H1 (cell line): Measurements from ENCODE around the gene CACNB4. TPM values are rescaled to one million over a fixed set of nuclear protein-coding genes. Genes with fewer than 3 reads are reported as not detected.

Source experiments
- CTCF ChIA-PET: fragments of 300-600 bp; sonication (Branson Sonifier 250); formaldehyde crosslinking; loops from one replicate; lab custom pipeline; 2021; ENCODE audit not compliant: partially characterized antibody; lab: Charles Lee
- POLR2A ChIA-PET: fragments of 300-600 bp; sonication (Branson Sonifier 250); formaldehyde crosslinking; loops from one replicate; lab custom pipeline; 2021; ENCODE audit warnings: inconsistent platforms; ENCODE audit not compliant: partially characterized antibody; lab: Charles Lee
- DNase-seq, 2 experiments: peaks; one replicate each; pipeline versions ENCODE4 v3.0.0 to v3.0.0-alpha.2; 2010 to 2022; ENCODE audit warnings: low spot score in 2 of 2, low read depth in 1 of 2, mixed read lengths in 1 of 2
- FAIRE-seq: peaks from 2 replicates; lab custom pipeline; 2011; peaks lifted over from hg19 to GRCh38; lab: Jason Lieb, UNC
- H2AFZ ChIP-seq: 2 replicates; pipeline ENCODE4 v1.8.1; 2012; ENCODE audit warnings: low read length, inconsistent platforms
- H2AK5ac ChIP-seq: 2 replicates; pipeline ENCODE4 v1.6.1; 2013; ENCODE audit warnings: low read depth, low read length
- H2BK120ac ChIP-seq: replicated peaks from 2 replicates; pipeline ENCODE3; 2013; ENCODE audit warnings: low read depth, low read length, inconsistent platforms
- H2BK12ac ChIP-seq: 2 replicates; pipeline ENCODE4 v1.6.1; 2013; ENCODE audit warnings: low read depth, low read length
- H2BK15ac ChIP-seq: 2 replicates; pipeline ENCODE4 v1.6.1; 2013; ENCODE audit warnings: low read length
- H2BK20ac ChIP-seq: 2 replicates; pipeline ENCODE4 v1.6.1; 2013; ENCODE audit warnings: low read length
- H2BK5ac ChIP-seq: 2 replicates; pipeline ENCODE4 v1.6.1; 2013; ENCODE audit warnings: low read depth, low read length
- H3K14ac ChIP-seq: 2 replicates; pipeline ENCODE4 v1.6.1; 2013; ENCODE audit warnings: inconsistent platforms; ENCODE audit not compliant: insufficient read length
- H3K18ac ChIP-seq: 2 replicates; pipeline ENCODE4 v1.6.1; 2013; ENCODE audit warnings: low read length; ENCODE audit errors: extremely low read depth
- H3K23ac ChIP-seq: 2 replicates; pipeline ENCODE4 v1.6.1; 2013; ENCODE audit warnings: inconsistent platforms; ENCODE audit not compliant: insufficient read length
- H3K23me2 ChIP-seq: 2 replicates; pipeline ENCODE4 v1.6.1; 2013; ENCODE audit warnings: low read depth, low read length
- H3K27ac ChIP-seq: 2 replicates; pipeline ENCODE4 v1.6.1; 2011; ENCODE audit warnings: low read depth, low read length, inconsistent platforms
- H3K27me3 ChIP-seq, 4 experiments: replicated peaks in 1 of 4; 1 replicate in 1 of 4; 2 replicates in 3 of 4; pipeline versions ENCODE4 v1.6.1 to v1.8.1; 2011 to 2013; ENCODE audit warnings: low read length in 3 of 4, mild to moderate bottlenecking in 3 of 4, inconsistent platforms in 2 of 4, mixed read lengths in 2 of 4, moderate library complexity in 1 of 4; ENCODE audit not compliant: control insufficient read depth in 3 of 4, insufficient read depth in 3 of 4; ENCODE audit errors: extremely low read depth in 1 of 4
- H3K36me3 ChIP-seq, 4 experiments: 2 replicates each; pipeline versions ENCODE4 v1.6.1 to v1.8.1; 2011 to 2013; ENCODE audit warnings: mild to moderate bottlenecking in 4 of 4, low read length in 3 of 4, moderate library complexity in 2 of 4, control low read depth in 1 of 4, inconsistent platforms in 1 of 4; ENCODE audit not compliant: insufficient read depth in 4 of 4, control insufficient read depth in 2 of 4
- H3K4ac ChIP-seq: replicated peaks from 2 replicates; pipeline ENCODE3; 2013; ENCODE audit warnings: low read length, low read depth, mixed read lengths, inconsistent platforms; ENCODE audit not compliant: insufficient read length
- H3K4me1 ChIP-seq, 4 experiments: replicated peaks in 1 of 4; 1 replicate in 1 of 4; 2 replicates in 3 of 4; pipeline versions ENCODE4 v1.6.1 to v1.8.1; 2011 to 2013; ENCODE audit warnings: low read length in 3 of 4, inconsistent platforms in 2 of 4, mixed read lengths in 1 of 4; ENCODE audit not compliant: insufficient read depth in 4 of 4, control insufficient read depth in 3 of 4
- H3K4me2 ChIP-seq, 2 experiments: 2 replicates each; pipeline versions ENCODE4 v1.6.1 to v1.8.1; 2011 to 2013; ENCODE audit warnings: low read depth in 2 of 2, low read length in 2 of 2, control low read depth in 1 of 2, inconsistent platforms in 1 of 2, mild to moderate bottlenecking in 1 of 2; ENCODE audit not compliant: insufficient read depth in 1 of 2
- H3K4me3 ChIP-seq, 4 experiments: fragments of 200-600, 300-600 bp in 1 of 4; sonication (generic), shearing (Covaris generic), sonication (Bioruptor Twin) in 1 of 4; 2 replicates each; pipeline versions ENCODE4 v1.5.1 to v1.8.1; 2011 to 2016; ENCODE audit warnings: low read length in 4 of 4, low read depth in 3 of 4, control low read depth in 2 of 4, inconsistent platforms in 2 of 4, mild to moderate bottlenecking in 2 of 4, mixed read lengths in 1 of 4, moderate library complexity in 1 of 4; ENCODE audit not compliant: insufficient read depth in 2 of 4; ENCODE audit errors: extremely low read depth in 1 of 4
- H3K56ac ChIP-seq: replicated peaks from 2 replicates; pipeline ENCODE3; 2013; ENCODE audit warnings: low read depth, mild to moderate bottlenecking, mixed read lengths, low read length, inconsistent platforms; ENCODE audit not compliant: insufficient read length
- H3K79me1 ChIP-seq: 2 replicates; pipeline ENCODE4 v1.6.1; 2013; ENCODE audit warnings: low read depth, low read length, control low read depth
- H3K79me2 ChIP-seq, 2 experiments: 2 replicates each; pipeline versions ENCODE4 v1.6.1 to v1.8.1; 2012 to 2013; ENCODE audit warnings: low read length in 2 of 2, mild to moderate bottlenecking in 2 of 2, inconsistent platforms in 1 of 2; ENCODE audit not compliant: insufficient read depth in 2 of 2, control insufficient read depth in 1 of 2
- H3K9ac ChIP-seq, 4 experiments: replicated peaks in 1 of 4; 1 replicate in 1 of 4; 2 replicates in 3 of 4; pipeline versions ENCODE4 v1.6.1 to v1.8.1; 2011 to 2013; ENCODE audit warnings: low read depth in 3 of 4, low read length in 3 of 4, control low read depth in 2 of 4, mild to moderate bottlenecking in 2 of 4, moderate library complexity in 2 of 4, inconsistent platforms in 1 of 4; ENCODE audit errors: extremely low read depth in 1 of 4
- H3K9me3 ChIP-seq, 2 experiments: 2 replicates each; pipeline versions ENCODE4 v1.6.1 to v1.8.1; 2012 to 2013; ENCODE audit warnings: mild to moderate bottlenecking in 2 of 2, moderate library complexity in 2 of 2, control low read depth in 1 of 2, inconsistent platforms in 1 of 2, low read depth in 1 of 2, low read length in 1 of 2, mixed read lengths in 1 of 2; ENCODE audit not compliant: insufficient read depth in 2 of 2
- H4K20me1 ChIP-seq, 2 experiments: replicated peaks in 1 of 2; 2 replicates each; pipeline versions ENCODE3 to v1.8.1; 2011 to 2013; ENCODE audit warnings: inconsistent platforms in 2 of 2, low read length in 2 of 2, mild to moderate bottlenecking in 1 of 2; ENCODE audit not compliant: insufficient read depth in 2 of 2, control insufficient read depth in 1 of 2
- H4K5ac ChIP-seq: 2 replicates; pipeline ENCODE4 v1.6.1; 2013; ENCODE audit warnings: low read length, low read depth, mixed read lengths, inconsistent platforms; ENCODE audit not compliant: insufficient read length
- H4K8ac ChIP-seq: 2 replicates; pipeline ENCODE4 v1.8.0; 2013; ENCODE audit warnings: mild to moderate bottlenecking, moderate library complexity, low read length, inconsistent platforms; ENCODE audit not compliant: insufficient read depth; ENCODE audit errors: extremely low read depth
- H4K91ac ChIP-seq: replicated peaks from 2 replicates; pipeline ENCODE3; 2013; ENCODE audit warnings: low read length, mixed read lengths, inconsistent platforms; ENCODE audit not compliant: insufficient read length
- ASH2L ChIP-seq: fragments of 200-600, 300-600 bp; sonication (generic); IDR thresholded peaks from one replicate; pipeline ENCODE4 v1.7.1; 2017; ENCODE audit warnings: low read length
- EP300 ChIP-seq, 2 experiments: IDR thresholded peaks; 1 replicate in 1 of 2; 2 replicates in 1 of 2; pipeline ENCODE4 v1.6.1; 2011 to 2012; ENCODE audit warnings: low read depth in 2 of 2, low read length in 2 of 2, mild to moderate bottlenecking in 2 of 2, borderline replicate concordance in 1 of 2, inconsistent platforms in 1 of 2, moderate library complexity in 1 of 2
- NANOG ChIP-seq: IDR thresholded peaks from 2 replicates; pipeline ENCODE4 v1.6.1; 2011; ENCODE audit warnings: low read length, low read depth, mild to moderate bottlenecking, inconsistent platforms; ENCODE audit not compliant: insufficient read depth, poor library complexity, severe bottlenecking
- NRF1 ChIP-seq: IDR thresholded peaks from 2 replicates; pipeline ENCODE4 v1.6.1; 2011; ENCODE audit warnings: mild to moderate bottlenecking, low read depth, low read length, improper control_type of control experiment
- RBBP5 ChIP-seq: IDR thresholded peaks from 2 replicates; pipeline ENCODE4 v1.7.1; 2012; ENCODE audit warnings: low read depth, mild to moderate bottlenecking, inconsistent platforms, low read length, moderate library complexity, borderline replicate concordance
- RXRA ChIP-seq: IDR thresholded peaks from 2 replicates; pipeline ENCODE4 v1.6.1; 2011; ENCODE audit warnings: low read depth, mild to moderate bottlenecking, low read length, moderate library complexity; ENCODE audit not compliant: insufficient read depth
- SIN3A ChIP-seq, 2 experiments: IDR thresholded peaks in 1 of 2; conservative IDR thresholded peaks in 1 of 2; 2 replicates each; pipeline ENCODE4 v1.6.1; 2011 to 2012; ENCODE audit warnings: low read length in 2 of 2, improper control_type of control experiment in 1 of 2, low read depth in 1 of 2, mild to moderate bottlenecking in 1 of 2
- SUZ12 ChIP-seq: fragments of 200-600 bp; sonication (generic); IDR thresholded peaks from 2 replicates; pipeline ENCODE4 v1.6.1; 2012; ENCODE audit warnings: mild to moderate bottlenecking, inconsistent platforms, low read length, moderate library complexity, mixed read lengths
- TAF7 ChIP-seq: optimal IDR thresholded peaks from 2 replicates; pipeline ENCODE3; 2011; ENCODE audit warnings: low read depth, mild to moderate bottlenecking, inconsistent platforms, low read length, moderate library complexity, borderline replicate concordance
- TCF12 ChIP-seq: IDR thresholded peaks from 2 replicates; pipeline ENCODE4 v1.6.1; 2011; ENCODE audit warnings: low read depth, mild to moderate bottlenecking, low read length
- WGBS, 2 experiments: shearing (Covaris generic) in 1 of 2; methylation state at CpG; one replicate each; pipeline versions ENCODE4 v1.1.6 to v1.1.7; 2013 to 2015; ENCODE audit warnings: low lambda C conversion rate in 2 of 2, mixed read lengths in 2 of 2, inconsistent platforms in 1 of 2, low coverage in 1 of 2, missing lambda C conversion rate in 1 of 2; ENCODE audit not compliant: insufficient replicate concordance in 2 of 2, insufficient coverage in 1 of 2, insufficient read length in 1 of 2; ENCODE audit errors: extremely low coverage in 1 of 2, missing lambda C conversion rate in 1 of 2; 5-methylcytosine and 5-hydroxymethylcytosine counted together
- polyA plus RNA-seq, 7 experiments: library from polyadenylated mRNA; depleted of rRNA in 3 of 7; stranded (reverse) in 5 of 7; unstranded in 2 of 7; fragments of >200 nt in 5 of 7; fragments of 200-250 nt in 2 of 7; gene quantifications; 1 replicate in 5 of 7; 2 replicates in 1 of 7; 4 replicates in 1 of 7; pipeline versions ENCODE4 v1.2.1 to v1.2.3, GENCODE V29; 2011 to 2013; ENCODE audit warnings: missing spikeins in 2 of 7, mixed read lengths in 2 of 7
- total RNA-seq: library from RNA; stranded (reverse); fragmentation: NEBNext Ultra II Directional; extraction: Animal tissue kit (Norgen Biotek cat#: 25700); gene quantifications from 2 replicates; pipeline ENCODE4 v1.2.1, GENCODE V29; 2021
- TF ChIP-seq, protein P1 (sequence below), 3 experiments: IDR thresholded peaks; 1 replicate in 2 of 3; 2 replicates in 1 of 3; pipeline versions ENCODE4 v1.5.1 to v1.6.1; 2011; ENCODE audit warnings: low read length in 3 of 3, mild to moderate bottlenecking in 3 of 3, inconsistent platforms in 2 of 3, low read depth in 1 of 3, moderate library complexity in 1 of 3; ENCODE audit not compliant: insufficient read depth in 1 of 3; ENCODE audit errors: control extremely low read depth in 1 of 3

CACNB4 gene
- total and polyA plus RNA-seq, 2 of the 8 experiments (the other 6 are each of a cell fraction or from before 2014, with no cell fraction given) = 2.0 to 4.0 TPM

GRCh38 chr2:151802315-151802714, 296.5 kb downstream of the CACNB4 start:
- no peak overlapping the region for H2BK20ac ChIP-seq
- H3K23ac ChIP-seq = no peak overlapping the region
- H2AK5ac ChIP-seq = no peak overlapping the region
- ChIA-PET CTCF (no interaction called here), POLR2A (no interaction called here)
- H2BK15ac ChIP-seq = no peak overlapping the region
- no peak overlapping the region for H4K91ac ChIP-seq
- no peak overlapping the region for H3K9ac ChIP-seq
- H4K8ac ChIP-seq = no peak overlapping the region
- H3K27ac ChIP-seq = no peak overlapping the region
- no peak overlapping the region for H3K4me3 ChIP-seq
- no peak overlapping the region for H4K5ac ChIP-seq
- no peaks in the 10 kb centered on the region for H4K20me1 ChIP-seq
- no peaks in the 10 kb centered on the region for H3K9me3 ChIP-seq
- no peaks in the 10 kb centered on the region for H3K4me1 ChIP-seq
- H2AFZ ChIP-seq = no peak overlapping the region
- H3K4me2 ChIP-seq = no peak overlapping the region
- no peak overlapping the region for H2BK12ac ChIP-seq
- no peaks in the 10 kb centered on the region for H3K79me1 ChIP-seq
- no peaks in the 10 kb centered on the region for H3K27me3 ChIP-seq
- H3K4ac ChIP-seq = no peak overlapping the region
- DNase-seq = no peak
- H3K56ac ChIP-seq = no peak overlapping the region
- no peak overlapping the region for H2BK5ac ChIP-seq
- H3K18ac ChIP-seq = no peak overlapping the region
- WGBS, 2 experiments = 92% methylated on average over 2 of the region's 2 CpGs; no CpG with 5 or more reads in 1 of the 2 experiments
- H3K36me3 ChIP-seq = peaks cover 4 to 49% (median 20%) of the 10 kb centered on the region in 4 experiments; a peak in 7 of 8 replicates
- peaks cover 3% of the 10 kb centered on the region for H3K23me2 ChIP-seq
- H2BK120ac ChIP-seq = no peak overlapping the region
- no peak for FAIRE-seq
- no peaks in the 10 kb centered on the region for H3K79me2 ChIP-seq
- H3K14ac ChIP-seq = no peak overlapping the region
- TF ChIP-seq, protein P1, sequence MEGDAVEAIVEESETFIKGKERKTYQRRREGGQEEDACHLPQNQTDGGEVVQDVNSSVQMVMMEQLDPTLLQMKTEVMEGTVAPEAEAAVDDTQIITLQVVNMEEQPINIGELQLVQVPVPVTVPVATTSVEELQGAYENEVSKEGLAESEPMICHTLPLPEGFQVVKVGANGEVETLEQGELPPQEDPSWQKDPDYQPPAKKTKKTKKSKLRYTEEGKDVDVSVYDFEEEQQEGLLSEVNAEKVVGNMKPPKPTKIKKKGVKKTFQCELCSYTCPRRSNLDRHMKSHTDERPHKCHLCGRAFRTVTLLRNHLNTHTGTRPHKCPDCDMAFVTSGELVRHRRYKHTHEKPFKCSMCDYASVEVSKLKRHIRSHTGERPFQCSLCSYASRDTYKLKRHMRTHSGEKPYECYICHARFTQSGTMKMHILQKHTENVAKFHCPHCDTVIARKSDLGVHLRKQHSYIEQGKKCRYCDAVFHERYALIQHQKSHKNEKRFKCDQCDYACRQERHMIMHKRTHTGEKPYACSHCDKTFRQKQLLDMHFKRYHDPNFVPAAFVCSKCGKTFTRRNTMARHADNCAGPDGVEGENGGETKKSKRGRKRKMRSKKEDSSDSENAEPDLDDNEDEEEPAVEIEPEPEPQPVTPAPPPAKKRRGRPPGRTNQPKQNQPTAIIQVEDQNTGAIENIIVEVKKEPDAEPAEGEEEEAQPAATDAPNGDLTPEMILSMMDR (IDR thresholded peaks at IDR 0.05; ENCODE audit: control extremely low read depth in 1 of 3, insufficient read depth in 1 of 3, low read depth in 1 of 3, low read length in 3 of 3) = no peak
- TF ChIP-seq RXRA = no peak
- TF ChIP-seq TCF12 = no peak
- no peak for TF ChIP-seq SUZ12
- TF ChIP-seq NANOG = no peak
- no peak for TF ChIP-seq ASH2L
- TF ChIP-seq EP300 (IDR thresholded peaks at IDR 0.05; ENCODE audit: borderline replicate concordance in 1 of 2, low read depth in 2 of 2, low read length in 2 of 2) = no peak
- no peak for TF ChIP-seq SIN3A (conservative IDR thresholded peaks at IDR 0.05 in 1 of 2, IDR thresholded peaks at IDR 0.05 in 1 of 2; ENCODE audit: low read depth in 1 of 2, low read length in 2 of 2)
- no peak for TF ChIP-seq RBBP5
- no peak for TF ChIP-seq NRF1
- TF ChIP-seq TAF7 = no peak
